ACHN (cell line): Measurements from ENCODE around the gene CRISPLD2.

Experiments
- DNase-seq: peaks from one replicate; pipeline ENCODE4 v3.0.0-alpha.2; 2015
- in situ Hi-C: cut with HindIII; loops from 2 replicates; pipeline ENCODE4 v1.10.0; 2017; ENCODE audit warnings: low sequenced_read_pairs, low pct_ligation_motif_present, low pct_unique_long_range_greater_than_20kb

Gene CRISPLD2

DNA sequence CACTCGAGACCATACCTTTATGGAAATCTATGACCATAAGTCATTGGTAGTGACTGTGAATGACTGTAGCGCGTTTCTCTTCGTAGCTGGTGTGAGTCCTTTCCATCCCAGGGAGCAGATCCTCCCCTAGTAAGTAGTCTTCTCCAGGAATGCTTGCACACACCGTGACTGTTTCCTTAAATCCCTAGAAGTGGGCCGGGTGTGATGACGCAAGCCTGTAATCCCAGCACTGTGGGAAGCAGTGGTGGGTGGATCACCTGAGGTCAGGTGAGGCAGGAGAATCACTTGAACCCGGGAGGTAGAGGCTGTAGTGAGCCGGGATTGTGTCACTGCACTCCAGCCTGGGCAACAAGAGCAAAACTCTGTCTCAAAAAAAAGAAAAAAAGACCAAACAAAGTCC, 70.6 kb downstream of the CRISPLD2 start:
- in situ Hi-C loops, result no loop called here
- no peak for DNase-seq

DNA sequence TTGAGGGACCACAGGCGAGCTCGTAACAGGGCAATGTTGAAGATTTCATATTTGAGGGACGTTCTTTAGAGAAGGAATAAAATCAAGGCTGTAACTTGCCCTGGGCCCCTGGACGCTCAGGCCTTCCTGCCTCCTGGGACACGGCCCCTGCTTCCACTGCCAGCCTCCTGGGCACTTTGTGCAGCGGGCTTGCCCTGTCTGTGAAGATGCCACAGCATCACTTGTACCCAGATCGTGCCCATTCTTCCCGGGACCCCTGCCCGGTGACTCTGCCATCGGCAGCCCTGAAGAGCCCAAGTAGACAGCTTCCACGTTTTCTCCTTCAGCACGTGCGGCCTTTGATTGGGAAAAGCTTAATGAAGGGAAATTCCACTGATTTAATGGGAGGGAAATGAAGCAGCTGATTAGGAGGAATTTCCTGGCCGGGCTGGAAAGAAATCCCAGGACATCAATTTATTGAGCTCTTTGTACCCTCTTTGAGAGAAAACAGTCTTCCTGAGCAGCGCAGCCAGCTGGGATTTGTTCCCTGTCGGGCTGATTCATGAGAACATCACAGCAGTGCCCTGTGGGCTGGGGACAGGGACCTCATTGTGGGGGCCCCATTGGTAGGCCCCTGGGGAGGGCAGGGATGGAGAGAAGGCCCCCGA, 71.5 kb downstream of the CRISPLD2 start:
- in situ Hi-C loops, result no loop called here

DNA sequence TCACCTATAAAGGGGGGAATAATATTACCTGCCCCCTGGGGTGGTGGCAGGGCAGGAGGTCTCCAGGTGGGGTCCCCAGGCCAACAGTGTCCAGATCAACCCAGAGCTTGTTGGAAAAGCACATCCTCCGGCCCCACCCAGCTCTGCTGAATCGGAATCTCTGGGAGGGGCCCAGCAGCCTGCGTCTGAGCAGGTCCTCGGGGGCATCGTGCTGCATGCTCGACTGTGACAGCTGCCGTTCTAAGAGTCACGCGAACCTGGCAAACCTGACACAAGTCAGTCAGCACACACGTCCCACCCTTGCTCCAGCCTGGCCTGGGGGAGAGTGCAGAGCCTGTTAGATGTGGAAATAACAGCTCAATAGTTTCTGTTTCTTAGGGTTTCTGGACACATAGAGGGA, 72.3 kb downstream of the CRISPLD2 start:
- in situ Hi-C loops, result no loop called here
- no peak for DNase-seq

More for the DNA sequence above, 71.5 kb downstream of the CRISPLD2 start:
- no peak for DNase-seq

DNA sequence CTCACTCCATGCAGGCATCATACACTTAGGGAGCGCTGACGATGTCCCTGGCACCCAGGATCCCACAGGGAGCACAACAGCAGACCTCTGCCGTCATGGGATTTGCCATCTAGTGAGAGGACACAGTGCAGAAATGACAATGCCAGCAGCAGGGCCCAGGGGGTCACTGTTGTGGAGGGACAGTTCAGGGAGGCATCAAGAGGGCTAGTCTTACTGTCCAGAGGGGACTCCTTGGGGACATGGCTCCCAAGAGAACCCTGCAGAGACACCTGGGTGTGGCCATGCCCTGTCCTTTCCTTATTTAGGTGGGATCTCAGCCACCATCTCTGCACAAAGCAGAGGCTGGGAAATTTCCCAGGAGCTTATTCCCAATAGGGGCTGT, 73.7 kb downstream of the CRISPLD2 start:
- DNase-seq, result no peak
- in situ Hi-C loops, result no loop called here

DNA sequence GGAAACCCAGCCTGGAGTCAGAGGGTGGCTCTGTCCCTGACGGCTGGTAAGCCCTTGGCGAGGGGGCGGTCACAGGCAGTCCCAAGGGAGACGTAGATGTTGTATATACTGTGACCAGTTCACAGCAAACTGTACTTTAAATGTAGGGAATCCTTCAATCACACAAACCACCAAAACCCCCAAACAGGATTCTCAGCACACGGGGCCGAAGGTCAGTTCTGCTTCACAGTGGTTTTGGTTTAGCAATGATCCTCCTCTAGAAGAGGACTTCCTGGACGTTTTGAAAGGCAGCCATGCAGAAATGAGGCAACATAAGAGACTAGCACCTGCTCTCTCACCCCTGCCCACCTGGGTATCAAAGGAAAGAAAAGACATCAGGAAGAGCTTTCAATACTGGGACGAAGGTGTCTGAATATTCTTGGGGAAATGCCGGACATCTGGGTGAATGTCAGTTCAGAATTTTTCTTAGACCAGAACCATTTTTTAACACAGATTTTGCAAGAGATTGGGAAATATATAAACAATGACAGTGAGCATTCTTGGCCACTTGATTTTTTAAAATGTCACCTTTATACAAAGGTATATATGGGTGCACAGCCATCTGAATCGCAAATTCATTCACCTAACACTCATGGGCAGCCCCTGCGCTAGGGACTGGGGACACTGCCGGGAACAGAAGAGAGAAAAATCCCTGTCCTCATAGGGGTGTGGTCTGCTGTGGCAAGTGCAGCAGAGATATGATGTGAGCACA, 74.2 kb downstream of the CRISPLD2 start:
- DNase-seq, result no peak
- in situ Hi-C loops, result no loop called here

DNA sequence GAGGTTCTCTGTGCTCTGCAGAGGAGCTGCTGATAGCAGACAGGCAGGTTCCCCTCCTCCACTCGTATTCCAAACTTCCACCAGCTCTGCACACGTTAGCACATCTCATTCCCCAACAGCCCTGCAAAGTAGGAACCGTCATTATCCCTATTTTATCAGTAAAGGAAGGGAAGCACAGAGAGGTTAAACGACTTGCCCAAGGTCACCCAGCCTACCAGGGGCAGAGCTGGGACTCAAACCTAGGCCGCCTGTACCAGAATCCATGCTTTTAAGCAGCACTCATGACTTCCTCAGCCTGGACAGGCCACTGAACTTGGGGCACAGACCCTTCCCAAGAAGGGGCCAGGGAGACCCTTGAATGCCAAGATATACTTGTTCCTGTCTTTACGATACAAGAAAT, 75.2 kb downstream of the CRISPLD2 start:
- in situ Hi-C loops, result no loop called here

DNA sequence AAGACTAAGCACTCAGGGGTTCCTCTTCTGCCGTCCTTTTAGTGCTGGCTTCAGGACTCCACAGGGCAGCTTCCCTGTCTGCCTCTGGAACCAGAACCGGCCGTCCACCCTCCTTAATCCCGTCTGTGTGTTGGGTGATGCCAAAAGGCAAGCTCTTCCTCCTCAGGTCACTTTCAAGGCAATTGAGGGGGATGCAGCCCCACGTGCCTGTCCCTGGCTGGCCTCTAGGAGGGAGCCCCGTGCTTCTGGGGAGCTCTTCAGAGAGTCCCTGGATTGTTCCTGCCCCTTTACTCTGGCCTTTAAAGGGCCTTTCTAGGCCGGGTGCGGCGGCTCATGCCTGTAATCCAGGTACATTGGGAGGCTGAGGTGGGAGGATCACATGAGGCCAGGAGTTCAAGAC, 77.1 kb downstream of the CRISPLD2 start:
- no peak for DNase-seq
- in situ Hi-C loops, result no loop called here

More for the DNA sequence above, 75.2 kb downstream of the CRISPLD2 start:
- DNase-seq, result no peak

DNA sequence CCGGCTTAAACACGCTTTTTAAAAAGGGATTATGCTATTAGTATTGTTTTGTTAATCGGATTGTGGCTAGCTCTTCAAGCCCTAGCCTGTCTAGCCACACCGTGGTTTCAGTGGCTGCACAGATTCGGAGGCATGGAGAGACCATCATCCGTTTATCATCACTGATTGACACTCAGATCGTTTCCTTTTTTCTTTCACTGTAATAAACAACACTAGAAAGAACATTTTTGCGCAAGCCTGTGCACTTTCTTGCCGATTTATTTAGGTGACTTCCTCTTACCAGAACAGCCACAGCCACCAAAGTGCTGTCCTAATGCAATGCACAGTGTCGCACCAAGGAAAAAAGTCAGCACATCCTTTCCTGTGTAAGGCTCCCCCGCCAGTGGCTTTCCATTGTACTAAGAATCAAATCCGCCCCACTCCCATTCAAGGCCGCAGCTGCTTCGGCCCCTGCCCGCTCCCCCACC, 78.2 kb downstream of the CRISPLD2 start:
- no peak for DNase-seq
- in situ Hi-C loops, result no loop called here

DNA sequence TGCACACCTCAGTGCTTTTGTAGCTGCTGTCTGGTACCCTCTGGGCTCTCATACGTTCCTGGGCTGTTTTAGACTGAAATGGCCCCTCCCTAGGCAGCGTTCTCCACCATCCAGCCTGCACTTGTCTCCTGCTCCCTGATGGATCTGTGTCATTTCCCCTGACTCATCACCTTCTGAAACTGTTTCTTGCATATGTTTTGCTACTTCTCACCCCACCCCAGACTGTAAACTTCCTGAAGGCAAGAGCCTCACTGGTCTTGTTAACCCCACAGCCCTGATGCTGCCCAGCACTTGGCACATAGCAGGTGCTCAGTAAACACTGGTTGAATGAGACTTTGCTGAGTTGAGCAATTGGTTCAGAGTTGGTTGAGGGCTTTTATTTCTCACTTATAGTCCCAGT, 78.7 kb downstream of the CRISPLD2 start:
- DNase-seq, result no peak
- in situ Hi-C loops, result no loop called here

DNA sequence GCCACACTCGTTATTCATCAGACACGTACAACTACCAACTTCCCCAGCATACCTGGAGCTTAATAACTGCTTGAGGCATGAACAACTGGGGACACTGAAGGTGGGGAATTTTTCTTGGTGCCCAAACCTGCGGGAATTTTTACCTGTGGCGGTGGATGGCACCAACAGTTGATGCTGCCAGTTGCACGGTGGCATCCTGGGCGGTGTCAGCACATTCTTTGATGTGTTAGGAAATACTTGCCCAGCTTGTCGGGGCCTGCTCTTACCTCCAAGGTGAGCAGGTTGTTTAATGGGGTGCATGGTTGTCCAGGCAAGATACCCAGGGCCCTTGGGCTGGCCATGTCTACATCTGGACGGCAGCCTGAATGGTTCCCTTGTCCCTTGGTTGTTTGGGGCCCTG, 79.6 kb downstream of the CRISPLD2 start:
- in situ Hi-C loops, result no loop called here
- DNase-seq, result no peak

DNA sequence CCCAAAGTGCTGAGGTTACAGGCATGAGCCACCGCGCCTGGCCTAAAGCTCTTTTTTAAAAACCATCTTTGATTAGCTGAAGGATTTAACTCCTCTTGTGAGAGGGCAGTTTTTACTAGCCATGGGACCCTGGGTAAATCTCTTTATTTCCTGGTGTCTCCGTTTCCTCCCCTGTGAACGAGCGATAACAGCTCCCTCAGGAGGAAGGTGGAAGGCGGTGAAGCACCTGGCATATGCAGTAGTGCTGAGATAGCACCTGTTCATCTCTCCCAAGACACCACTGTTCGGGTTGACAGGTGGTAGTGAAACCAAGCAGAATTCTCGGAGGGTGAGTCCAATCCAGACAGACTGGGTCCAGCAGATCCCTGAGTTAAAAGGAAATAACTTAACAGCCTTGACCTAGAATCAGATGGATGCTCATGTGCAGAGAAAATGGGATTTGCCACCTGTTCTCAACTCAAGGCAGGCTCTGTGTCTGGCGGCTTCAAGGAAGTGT, 86.2 kb downstream of the CRISPLD2 start:
- in situ Hi-C loops, result no loop called here
- no peak for DNase-seq

DNA sequence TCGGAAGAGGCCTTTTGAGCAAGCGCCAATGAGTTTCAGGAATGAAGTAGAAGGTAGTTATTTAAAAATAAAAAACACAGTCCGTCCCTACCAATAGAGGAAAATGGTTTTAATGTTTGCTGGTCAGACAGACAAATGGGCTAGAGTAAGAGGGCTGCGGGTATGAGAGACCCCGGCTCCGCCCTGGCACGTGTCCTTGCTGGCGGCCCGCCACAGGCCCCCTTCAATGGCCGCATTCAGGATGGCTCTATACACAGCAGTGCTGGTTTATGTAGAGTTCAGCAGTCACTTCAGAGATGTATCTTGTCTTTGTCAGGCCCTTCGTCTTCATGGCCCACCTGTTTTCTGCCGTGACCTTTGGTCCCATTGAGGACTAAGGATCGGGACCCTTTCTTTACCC, 87.3 kb downstream of the CRISPLD2 start:
- DNase-seq, result no peak
- in situ Hi-C loops, result no loop called here

DNA sequence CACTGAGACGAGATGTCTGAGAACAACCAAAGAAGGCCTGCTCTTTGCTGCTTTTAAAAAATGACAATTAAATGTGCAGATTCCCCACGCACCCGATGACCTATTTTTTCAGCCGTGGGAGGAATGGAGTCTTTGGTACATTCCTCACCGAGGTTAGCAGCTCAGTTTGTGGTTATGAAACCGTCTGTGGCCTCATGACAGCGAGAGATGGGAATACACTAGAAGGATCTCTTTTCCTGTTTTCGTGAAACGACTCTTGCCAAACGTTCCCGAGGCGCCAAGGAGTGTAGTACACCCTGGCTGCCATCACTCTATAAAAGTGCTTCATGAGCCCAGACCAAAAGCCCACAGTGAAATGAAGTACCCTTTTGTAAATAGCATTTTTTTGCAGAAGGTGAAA, 87.8 kb downstream of the CRISPLD2 start:
- no peak for DNase-seq
- in situ Hi-C loops, result no loop called here

DNA sequence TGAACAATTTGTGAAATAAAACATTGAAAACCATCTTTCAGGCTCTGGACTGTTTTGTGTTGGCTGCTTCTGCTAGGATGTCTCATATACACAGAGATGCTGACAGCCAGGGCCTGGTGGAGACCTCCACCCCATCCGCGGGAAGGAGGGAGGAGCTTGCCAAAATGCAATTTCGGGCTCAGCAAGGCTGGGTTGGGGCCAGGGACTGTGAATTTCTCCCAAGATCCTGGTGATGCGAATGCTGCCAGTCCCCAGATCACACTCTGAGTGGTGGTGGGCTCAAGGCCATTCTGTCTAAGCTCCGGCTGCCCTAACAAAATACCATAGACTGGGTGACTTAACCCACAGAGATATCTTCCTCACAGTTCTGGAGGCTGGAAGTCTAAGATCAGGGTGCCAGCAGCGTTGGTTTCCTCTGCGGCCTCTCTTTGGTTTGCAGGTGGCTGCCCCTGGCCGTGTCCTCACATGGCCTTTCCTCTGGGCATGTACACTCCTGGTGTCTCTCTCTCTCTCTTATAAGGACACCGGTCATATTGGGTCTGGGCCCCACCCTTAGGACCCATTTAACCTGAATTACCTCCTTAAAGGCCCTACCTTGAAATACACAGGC, 89.8 kb downstream of the CRISPLD2 start:
- in situ Hi-C loops, result no loop called here
- no peak for DNase-seq

DNA sequence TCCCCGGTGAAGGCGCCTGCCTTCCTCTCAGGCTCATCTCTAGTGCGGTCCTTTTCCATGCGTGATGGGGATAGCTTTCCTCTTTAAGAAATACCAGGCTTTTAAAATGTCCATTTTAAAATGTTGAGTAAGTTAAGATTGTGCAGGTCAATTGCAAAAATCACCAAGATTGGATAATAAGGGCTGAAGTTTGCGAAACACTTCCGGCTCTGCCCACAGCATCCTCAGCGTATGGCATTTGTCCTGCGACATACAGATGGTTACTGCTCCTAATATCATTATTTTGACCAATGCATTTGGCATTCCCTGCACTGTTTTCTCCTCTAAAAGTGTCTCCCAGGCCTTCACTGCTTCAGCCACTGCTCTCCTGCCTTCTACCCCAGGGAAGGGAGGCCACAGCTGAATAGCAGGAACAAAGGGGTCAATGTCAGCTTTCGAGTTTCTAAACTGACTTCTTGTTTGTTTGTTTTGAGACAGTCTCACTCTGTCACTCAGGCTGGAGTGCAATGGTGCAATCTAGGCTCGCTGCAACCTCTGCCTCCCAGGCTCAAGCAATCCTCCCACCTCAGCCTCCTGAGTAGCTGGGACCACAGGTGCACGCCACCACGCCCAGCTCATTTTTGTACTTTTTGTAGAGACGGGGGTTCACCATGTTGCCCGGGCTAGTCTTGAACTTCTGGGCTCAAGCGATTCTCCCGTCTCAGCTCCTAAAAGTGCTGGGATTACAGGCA, 91.9 kb downstream of the CRISPLD2 start:
- DNase-seq, result no peak
- in situ Hi-C loops, result no loop called here

DNA sequence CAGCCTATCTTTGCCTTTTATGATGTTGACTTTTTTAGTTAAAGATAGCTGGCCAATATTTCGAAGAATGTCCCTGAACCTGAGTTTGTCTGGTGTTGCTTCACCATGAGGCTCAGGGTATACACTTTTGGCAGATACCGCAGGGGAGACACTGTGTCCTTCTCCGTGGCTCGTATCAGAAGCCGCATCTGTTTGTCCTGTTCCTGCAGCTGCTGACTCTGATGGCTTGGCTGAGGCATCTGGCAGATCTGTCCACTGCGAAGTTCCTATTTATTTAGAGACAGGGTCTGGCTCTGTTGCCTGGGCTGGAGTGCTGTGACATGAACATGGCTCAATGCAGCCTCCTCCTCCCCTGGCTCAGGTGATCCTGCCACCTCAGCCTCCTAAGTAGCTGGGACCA, 93.5 kb downstream of the CRISPLD2 start:
- in situ Hi-C loops, result no loop called here
- no peak for DNase-seq

DNA sequence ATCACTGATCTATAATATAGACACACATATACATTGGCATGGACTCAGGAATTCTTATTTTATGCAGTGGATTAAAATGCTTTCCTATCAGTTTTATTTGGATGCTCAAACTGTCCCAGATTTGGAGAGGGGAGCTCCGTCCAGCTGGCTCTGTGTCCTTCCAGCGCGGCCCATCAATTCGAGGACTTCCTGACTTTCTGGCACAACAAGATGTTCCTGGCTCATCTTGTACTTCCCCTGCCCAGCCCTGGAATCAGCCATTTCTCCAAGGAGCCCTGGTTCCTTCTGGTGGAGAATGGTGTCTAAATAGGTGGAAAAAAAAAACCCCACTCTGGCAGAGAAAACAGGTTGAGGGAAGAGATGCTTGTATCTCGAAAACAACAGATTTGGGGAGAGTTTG, 94.5 kb downstream of the CRISPLD2 start:
- DNase-seq, result no peak
- in situ Hi-C loops, result no loop called here

DNA sequence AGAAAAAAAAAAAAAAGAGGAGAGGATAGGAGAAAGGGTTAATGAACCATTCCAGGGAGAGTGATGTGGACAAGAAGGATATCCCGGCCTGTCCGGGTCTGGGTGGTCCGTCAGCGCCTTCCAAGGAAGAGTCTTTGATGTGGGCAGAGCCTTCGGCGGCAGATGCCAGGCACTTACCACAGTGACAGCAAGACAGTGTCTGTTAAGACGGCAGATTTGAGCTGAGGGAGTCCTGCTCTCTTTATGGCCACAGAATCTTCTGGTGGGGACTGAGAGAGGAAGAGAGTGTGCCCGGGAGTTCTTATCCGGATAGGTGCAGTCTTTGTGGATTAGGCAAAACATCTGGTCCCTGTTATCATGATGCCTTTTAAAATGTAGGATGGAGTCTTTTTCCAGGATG, 96.4 kb downstream of the CRISPLD2 start:
- in situ Hi-C loops, result no loop called here
- DNase-seq, result no peak

DNA sequence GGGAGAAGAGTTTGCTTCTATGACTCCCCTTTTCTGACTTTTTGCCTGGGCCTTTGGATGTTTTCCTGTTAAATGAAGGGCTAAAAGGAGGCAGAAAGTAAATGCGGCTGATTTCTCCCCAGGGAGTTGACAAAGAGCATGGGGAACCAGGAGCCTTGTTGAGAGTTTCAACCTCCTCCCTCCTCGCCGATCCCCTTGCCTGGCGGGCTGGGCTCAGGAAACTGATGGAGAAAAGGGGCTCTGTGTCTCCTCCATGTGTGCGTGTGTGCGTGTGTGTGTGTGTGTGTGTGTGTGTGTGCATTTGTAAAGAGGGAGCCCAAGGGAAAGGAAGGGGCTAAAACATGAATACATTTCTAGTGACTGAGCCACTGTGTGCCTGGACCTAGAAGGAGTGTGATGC, 97.1 kb downstream of the CRISPLD2 start:
- DNase-seq, result no peak
- in situ Hi-C loops, result no loop called here
